ENCODE measurements around the gene ADNP2.

Gene ADNP2

GRCh38 chr18:80143881-80144280 lies 34.8 kb downstream of the ADNP2 start:
- Histone ChIP-seq H3K4me3 (ENCODE audit: low read depth in 1 of 2, low read length in 1 of 2) (no peak overlapping the region), H3K9me3 (no peaks in the 10 kb centered on the region), H3K4me1 (ENCODE audit: control insufficient read depth in 1 of 2, insufficient read depth in 1 of 2, low read depth in 1 of 2, low read length in 1 of 2) (peaks cover 17 to 21% of the 10 kb centered on the region in 2 experiments), H3K27me3 (peaks cover 33% of the 10 kb centered on the region), H3K27ac (no peak overlapping the region), H3K36me3 (peaks cover 5% of the 10 kb centered on the region)
- no peak for TF ChIP-seq CTCF (IDR thresholded peaks at IDR 0.05)

- H3K4me3 ChIP-seq (ENCODE audit: low read depth in 1 of 2, low read length in 1 of 2), result no peak overlapping the region
- no peak overlapping the region for H3K27ac ChIP-seq
- TF ChIP-seq CTCF (IDR thresholded peaks at IDR 0.05), result no peak
- H3K36me3 ChIP-seq, result peaks cover 5% of the 10 kb centered on the region
- H3K9me3 ChIP-seq, result no peaks in the 10 kb centered on the region
- peaks cover 33% of the 10 kb centered on the region for H3K27me3 ChIP-seq
- peaks cover 18 to 23% of the 10 kb centered on the region in 2 experiments for H3K4me1 ChIP-seq (ENCODE audit: control insufficient read depth in 1 of 2, insufficient read depth in 1 of 2, low read depth in 1 of 2, low read length in 1 of 2)
Measured at GRCh38 chr18:80145196-80145804, 36.2 kb downstream of the ADNP2 start.

GRCh38 chr18:80147037-80147417 lies 38.0 kb downstream of the ADNP2 start:
- no peaks in the 10 kb centered on the region for H3K9me3 ChIP-seq
- no peaks in the 10 kb centered on the region for H3K36me3 ChIP-seq
- H3K4me3 ChIP-seq (ENCODE audit: low read depth in 1 of 2, low read length in 1 of 2), result peak overlapping the region; percentile 59 to 60
- no peak for TF ChIP-seq CTCF (IDR thresholded peaks at IDR 0.05)
- H3K27me3 ChIP-seq, result peaks cover 33% of the 10 kb centered on the region
- peaks cover 18 to 23% of the 10 kb centered on the region in 2 experiments for H3K4me1 ChIP-seq (ENCODE audit: control insufficient read depth in 1 of 2, insufficient read depth in 1 of 2, low read depth in 1 of 2, low read length in 1 of 2)
- H3K27ac ChIP-seq, result no peak overlapping the region

- peak overlapping the region; percentile 59 to 60 for H3K4me3 ChIP-seq (ENCODE audit: low read depth in 1 of 2, low read length in 1 of 2)
- no peak overlapping the region for H3K27ac ChIP-seq
- H3K27me3 ChIP-seq, result peaks cover 33% of the 10 kb centered on the region
- no peak for TF ChIP-seq CTCF (IDR thresholded peaks at IDR 0.05)
- no peaks in the 10 kb centered on the region for H3K36me3 ChIP-seq
- H3K9me3 ChIP-seq, result no peaks in the 10 kb centered on the region
- peaks cover 18 to 23% of the 10 kb centered on the region in 2 experiments for H3K4me1 ChIP-seq (ENCODE audit: control insufficient read depth in 1 of 2, insufficient read depth in 1 of 2, low read depth in 1 of 2, low read length in 1 of 2)
Measured at GRCh38 chr18:80147418-80148325, 38.6 kb downstream of the ADNP2 start.

GRCh38 chr18:80148326-80149199 lies 39.5 kb downstream of the ADNP2 start:
- Histone ChIP-seq H3K4me1 (ENCODE audit: control insufficient read depth in 1 of 2, insufficient read depth in 1 of 2, low read depth in 1 of 2, low read length in 1 of 2) (peaks cover 18 to 23% of the 10 kb centered on the region in 2 experiments), H3K36me3 (no peaks in the 10 kb centered on the region), H3K9me3 (no peaks in the 10 kb centered on the region), H3K4me3 (ENCODE audit: low read depth in 1 of 2, low read length in 1 of 2) (peak overlapping the region; percentile 59 to 60), H3K27ac (peak overlapping the region; percentile 2), H3K27me3 (peaks cover 33% of the 10 kb centered on the region)
- no peak for TF ChIP-seq CTCF (IDR thresholded peaks at IDR 0.05)
